HEK293 (cell line): ENCODE results near the gene FLYWCH1.
A peak's percentile ranks its signal among the peaks of the same experiment; 100 is the strongest.

Experiments used
- BCL11B ChIP-seq: fragments of 450-650 bp; formaldehyde crosslinking; IDR thresholded peaks from 2 replicates; pipeline ENCODE4 v1.5.1; 2016; ENCODE audit warnings: low read depth, missing biosample characterization, missing genetic modification characterization
- ELK4 ChIP-seq: IDR thresholded peaks from 2 replicates; pipeline ENCODE4 v1.6.1; 2011; ENCODE audit warnings: mild to moderate bottlenecking, low read depth, low read length, borderline replicate concordance
- GLIS1 ChIP-seq: fragments of 450-650 bp; formaldehyde crosslinking; IDR thresholded peaks from 2 replicates; pipeline ENCODE4 v1.5.1; 2016; ENCODE audit warnings: missing biosample characterization, missing genetic modification characterization
- HOXC10 ChIP-seq: sonication (generic); formaldehyde crosslinking; IDR thresholded peaks from 2 replicates; pipeline ENCODE4 v1.8.1; 2023; ENCODE audit warnings: mild to moderate bottlenecking, missing genetic modification reagents
- KLF17 ChIP-seq: fragments of 450-650 bp; formaldehyde crosslinking; IDR thresholded peaks from 2 replicates; pipeline ENCODE4 v1.5.1; 2016; ENCODE audit warnings: missing biosample characterization, missing genetic modification characterization
- PRDM10 ChIP-seq: fragments of 450-650 bp; formaldehyde crosslinking; IDR thresholded peaks from 2 replicates; pipeline ENCODE4 v1.5.1; 2016; ENCODE audit warnings: missing biosample characterization, missing genetic modification characterization
- ZBTB20 ChIP-seq: fragments of 450-650 bp; formaldehyde crosslinking; IDR thresholded peaks from 2 replicates; pipeline ENCODE4 v1.5.1; 2016; ENCODE audit warnings: missing biosample characterization, missing genetic modification characterization
- ZBTB49 ChIP-seq: fragments of 450-650 bp; formaldehyde crosslinking; IDR thresholded peaks from 2 replicates; pipeline ENCODE4 v1.5.1; 2016; ENCODE audit warnings: missing biosample characterization, missing genetic modification characterization, low read depth
- ZBTB6 ChIP-seq: fragments of 450-650 bp; formaldehyde crosslinking; IDR thresholded peaks from 2 replicates; pipeline ENCODE4 v1.5.1; 2017; ENCODE audit warnings: missing biosample characterization, missing genetic modification characterization
- ZNF121 ChIP-seq: fragments of 450-650 bp; formaldehyde crosslinking; IDR thresholded peaks from 2 replicates; pipeline ENCODE4 v1.5.1; 2016; ENCODE audit warnings: missing biosample characterization, missing genetic modification characterization
- ZNF341 ChIP-seq: fragments of 450-650 bp; formaldehyde crosslinking; IDR thresholded peaks from 2 replicates; pipeline ENCODE4; 2016; ENCODE audit warnings: low read depth, missing biosample characterization, missing genetic modification characterization
- ZNF350 ChIP-seq: fragments of 450-650 bp; formaldehyde crosslinking; IDR thresholded peaks from 2 replicates; pipeline ENCODE4 v1.5.0; 2017; ENCODE audit warnings: missing biosample characterization, mild to moderate bottlenecking, missing genetic modification characterization
- ZNF391 ChIP-seq: fragments of 450-650 bp; formaldehyde crosslinking; IDR thresholded peaks from 2 replicates; pipeline ENCODE4 v1.5.1; 2016; ENCODE audit warnings: low read depth, missing biosample characterization, missing genetic modification characterization, borderline replicate concordance
- ZNF423 ChIP-seq: fragments of 450-650 bp; formaldehyde crosslinking; IDR thresholded peaks from 2 replicates; pipeline ENCODE4 v1.5.1; 2016; ENCODE audit warnings: missing biosample characterization, missing genetic modification characterization
- ZNF561 ChIP-seq: fragments of 450-650 bp; IDR thresholded peaks from 2 replicates; pipeline ENCODE4 v1.5.1; 2018; ENCODE audit warnings: missing biosample characterization, missing genetic modification characterization, borderline replicate concordance
- ZNF610 ChIP-seq: fragments of 450-650 bp; formaldehyde crosslinking; IDR thresholded peaks from 2 replicates; pipeline ENCODE4 v1.5.1; 2016; ENCODE audit warnings: missing biosample characterization, missing genetic modification characterization, borderline replicate concordance
- TF ChIP-seq, protein P1 (sequence below): fragments of 450-650 bp; formaldehyde crosslinking; IDR thresholded peaks from 2 replicates; pipeline ENCODE4 v1.5.1; 2016; ENCODE audit warnings: missing biosample characterization, missing genetic modification characterization, borderline replicate concordance
- TF ChIP-seq, protein P2 (sequence below): fragments of 450-650 bp; formaldehyde crosslinking; conservative IDR thresholded peaks from 2 replicates; pipeline ENCODE4 v1.5.1; 2016; ENCODE audit warnings: low read depth, missing biosample characterization, missing genetic modification characterization

FLYWCH1 gene

GRCh38 chr16:2968738-2969544, 57.2 kb downstream of the FLYWCH1 start, which contains the start of gene PAQR4 (continued):
- TF ChIP-seq ZBTB20 (peak; percentile 71; the same call in 1 of the 2 replicates), PRDM10 (tag by site-specific recombination) (peak; percentile 95), ELK4 (no peak), BCL11B (tag by site-specific recombination) (0 out of 2 replicates have a peak, but pooled peaks have one; percentile 61), HOXC10 (CRISPR knock-in tag) (peak; percentile 85; the same call in 1 of the 2 replicates), ZNF610 (no peak), ZBTB6 (no peak), ZNF350 (tag by site-specific recombination) (no peak), ZNF391 (tag by site-specific recombination) (peak; percentile 80; the same call in 1 of the 2 replicates), KLF17 (tag by site-specific recombination) (peak; percentile 91), ZBTB49 (tag by site-specific recombination) (no peak), ZNF423 (peak; percentile 38; the same call in 1 of the 2 replicates), ZNF121 (no peak), ZNF341 (tag by site-specific recombination) (no peak), ZNF561 (0 out of 2 replicates have a peak, but pooled peaks have one; percentile 30), GLIS1 (tag by site-specific recombination) (peak; percentile 23; the same call in 1 of the 2 replicates)
- TF ChIP-seq, protein P1, sequence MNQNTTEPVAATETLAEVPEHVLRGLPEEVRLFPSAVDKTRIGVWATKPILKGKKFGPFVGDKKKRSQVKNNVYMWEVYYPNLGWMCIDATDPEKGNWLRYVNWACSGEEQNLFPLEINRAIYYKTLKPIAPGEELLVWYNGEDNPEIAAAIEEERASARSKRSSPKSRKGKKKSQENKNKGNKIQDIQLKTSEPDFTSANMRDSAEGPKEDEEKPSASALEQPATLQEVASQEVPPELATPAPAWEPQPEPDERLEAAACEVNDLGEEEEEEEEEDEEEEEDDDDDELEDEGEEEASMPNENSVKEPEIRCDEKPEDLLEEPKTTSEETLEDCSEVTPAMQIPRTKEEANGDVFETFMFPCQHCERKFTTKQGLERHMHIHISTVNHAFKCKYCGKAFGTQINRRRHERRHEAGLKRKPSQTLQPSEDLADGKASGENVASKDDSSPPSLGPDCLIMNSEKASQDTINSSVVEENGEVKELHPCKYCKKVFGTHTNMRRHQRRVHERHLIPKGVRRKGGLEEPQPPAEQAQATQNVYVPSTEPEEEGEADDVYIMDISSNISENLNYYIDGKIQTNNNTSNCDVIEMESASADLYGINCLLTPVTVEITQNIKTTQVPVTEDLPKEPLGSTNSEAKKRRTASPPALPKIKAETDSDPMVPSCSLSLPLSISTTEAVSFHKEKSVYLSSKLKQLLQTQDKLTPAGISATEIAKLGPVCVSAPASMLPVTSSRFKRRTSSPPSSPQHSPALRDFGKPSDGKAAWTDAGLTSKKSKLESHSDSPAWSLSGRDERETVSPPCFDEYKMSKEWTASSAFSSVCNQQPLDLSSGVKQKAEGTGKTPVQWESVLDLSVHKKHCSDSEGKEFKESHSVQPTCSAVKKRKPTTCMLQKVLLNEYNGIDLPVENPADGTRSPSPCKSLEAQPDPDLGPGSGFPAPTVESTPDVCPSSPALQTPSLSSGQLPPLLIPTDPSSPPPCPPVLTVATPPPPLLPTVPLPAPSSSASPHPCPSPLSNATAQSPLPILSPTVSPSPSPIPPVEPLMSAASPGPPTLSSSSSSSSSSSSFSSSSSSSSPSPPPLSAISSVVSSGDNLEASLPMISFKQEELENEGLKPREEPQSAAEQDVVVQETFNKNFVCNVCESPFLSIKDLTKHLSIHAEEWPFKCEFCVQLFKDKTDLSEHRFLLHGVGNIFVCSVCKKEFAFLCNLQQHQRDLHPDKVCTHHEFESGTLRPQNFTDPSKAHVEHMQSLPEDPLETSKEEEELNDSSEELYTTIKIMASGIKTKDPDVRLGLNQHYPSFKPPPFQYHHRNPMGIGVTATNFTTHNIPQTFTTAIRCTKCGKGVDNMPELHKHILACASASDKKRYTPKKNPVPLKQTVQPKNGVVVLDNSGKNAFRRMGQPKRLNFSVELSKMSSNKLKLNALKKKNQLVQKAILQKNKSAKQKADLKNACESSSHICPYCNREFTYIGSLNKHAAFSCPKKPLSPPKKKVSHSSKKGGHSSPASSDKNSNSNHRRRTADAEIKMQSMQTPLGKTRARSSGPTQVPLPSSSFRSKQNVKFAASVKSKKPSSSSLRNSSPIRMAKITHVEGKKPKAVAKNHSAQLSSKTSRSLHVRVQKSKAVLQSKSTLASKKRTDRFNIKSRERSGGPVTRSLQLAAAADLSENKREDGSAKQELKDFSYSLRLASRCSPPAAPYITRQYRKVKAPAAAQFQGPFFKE (tag by site-specific recombination) = no peak
- TF ChIP-seq, protein P2, sequence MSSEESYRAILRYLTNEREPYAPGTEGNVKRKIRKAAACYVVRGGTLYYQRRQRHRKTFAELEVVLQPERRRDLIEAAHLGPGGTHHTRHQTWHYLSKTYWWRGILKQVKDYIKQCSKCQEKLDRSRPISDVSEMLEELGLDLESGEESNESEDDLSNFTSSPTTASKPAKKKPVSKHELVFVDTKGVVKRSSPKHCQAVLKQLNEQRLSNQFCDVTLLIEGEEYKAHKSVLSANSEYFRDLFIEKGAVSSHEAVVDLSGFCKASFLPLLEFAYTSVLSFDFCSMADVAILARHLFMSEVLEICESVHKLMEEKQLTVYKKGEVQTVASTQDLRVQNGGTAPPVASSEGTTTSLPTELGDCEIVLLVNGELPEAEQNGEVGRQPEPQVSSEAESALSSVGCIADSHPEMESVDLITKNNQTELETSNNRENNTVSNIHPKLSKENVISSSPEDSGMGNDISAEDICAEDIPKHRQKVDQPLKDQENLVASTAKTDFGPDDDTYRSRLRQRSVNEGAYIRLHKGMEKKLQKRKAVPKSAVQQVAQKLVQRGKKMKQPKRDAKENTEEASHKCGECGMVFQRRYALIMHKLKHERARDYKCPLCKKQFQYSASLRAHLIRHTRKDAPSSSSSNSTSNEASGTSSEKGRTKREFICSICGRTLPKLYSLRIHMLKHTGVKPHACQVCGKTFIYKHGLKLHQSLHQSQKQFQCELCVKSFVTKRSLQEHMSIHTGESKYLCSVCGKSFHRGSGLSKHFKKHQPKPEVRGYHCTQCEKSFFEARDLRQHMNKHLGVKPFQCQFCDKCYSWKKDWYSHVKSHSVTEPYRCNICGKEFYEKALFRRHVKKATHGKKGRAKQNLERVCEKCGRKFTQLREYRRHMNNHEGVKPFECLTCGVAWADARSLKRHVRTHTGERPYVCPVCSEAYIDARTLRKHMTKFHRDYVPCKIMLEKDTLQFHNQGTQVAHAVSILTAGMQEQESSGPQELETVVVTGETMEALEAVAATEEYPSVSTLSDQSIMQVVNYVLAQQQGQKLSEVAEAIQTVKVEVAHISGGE (tag by site-specific recombination) = peak; percentile 93
